ENCODE measurements around the gene CREBL2. TPM values are rescaled to one million over a fixed set of nuclear protein-coding genes. Genes with fewer than 3 reads are reported as not detected.

The CREBL2 gene
- total and polyA plus RNA-seq, 10 of the 15 experiments (the other 5 are each of a cell fraction or from before 2014, with no cell fraction given): 4.6 to 19.1 (median 13.5) TPM

- no peak overlapping the region for H3K4me3 ChIP-seq
- no peak overlapping the region for H3K9ac ChIP-seq (ENCODE audit: control insufficient read depth, insufficient read depth, low read length)
- H3K4me2 ChIP-seq (ENCODE audit: control insufficient read depth, insufficient read depth): 0 out of 2 replicates have a peak overlapping the region, but pooled peaks have one; percentile 18
- peaks cover 0 to 2% of the 10 kb centered on the region in 2 experiments; a peak in 1 of 4 replicates for H3K36me3 ChIP-seq (ENCODE audit: control insufficient read depth in 2 of 2, insufficient read depth in 2 of 2, low read length in 1 of 2)
- no peaks in the 10 kb centered on the region for H4K20me1 ChIP-seq (ENCODE audit: control insufficient read depth, insufficient read depth)
- CTCF ChIA-PET: interaction anchor here (1.2 to 3.9 kb wide), 7 partner anchors 14 to 256 kb away, joined by 3 to 31 read pairs (median 7); no protein-coding TSS in a partner anchor
- intact Hi-C loops (cut with micrococcal nuclease; ENCODE audit: unreplicated experiment): loop anchor here (5.0 kb wide), 1 partner anchor 103 kb away; the partner anchor contains the start of gene CDKN1B
- RAD21 ChIA-PET (ENCODE audit: unreplicated experiment): interaction anchor here (1.4 to 3.1 kb wide), 3 partner anchors 41 to 123 kb away, joined by 3 to 18 read pairs (median 5); no protein-coding TSS in a partner anchor
- TF ChIP-seq ZBTB33 (IDR thresholded peaks at IDR 0.05): no peak
- no peaks in the 10 kb centered on the region; the same call in 1 of the 2 replicates for H3K4me1 ChIP-seq (ENCODE audit: control insufficient read depth, insufficient read depth, low read length)
- no peak overlapping the region for H3K27ac ChIP-seq (ENCODE audit: control insufficient read depth, insufficient read depth)
- H3K9me3 ChIP-seq (replicated peaks; ENCODE audit: control insufficient read depth, insufficient read depth, low read length): no peaks in the 10 kb centered on the region
- H3K79me2 ChIP-seq (ENCODE audit: control insufficient read depth, insufficient read depth, low read length): peaks cover 12% of the 10 kb centered on the region
- H2AFZ ChIP-seq (ENCODE audit: control insufficient read depth, low read depth, low read length): no peak overlapping the region
- no peak for DNase-seq (ENCODE audit: low read depth, low spot score)
- no TSS peak for BruUV-seq (replicated peaks)
- no peak for FAIRE-seq
- SMC1A ChIA-PET (ENCODE audit: uncharacterized antibody, unreplicated experiment): interaction anchor here (0.8 to 2.5 kb wide), 6 partner anchors 9 to 89 kb away, joined by 3 to 8 read pairs (median 3); no protein-coding TSS in a partner anchor
- POLR2A ChIA-PET: interaction anchor here (0.7 to 1.2 kb wide), 4 partner anchors 10 to 1726 kb away, joined by 3 to 7 read pairs (median 4); no protein-coding TSS in a partner anchor
- WGBS (ENCODE audit: insufficient coverage, insufficient replicate concordance, low lambda C conversion rate, missing lambda C conversion rate): 87% methylated on average over 3 of the region's 4 CpGs
- no peaks in the 10 kb centered on the region for H3K27me3 ChIP-seq (replicated peaks in 1 of 2; ENCODE audit: control insufficient read depth in 2 of 2, insufficient read depth in 2 of 2, low read length in 1 of 2)
- in situ Hi-C loops (cut with MboI): no loop called here
- no peak for ATAC-seq
These were observed 2.7 kb downstream of the CREBL2 start for GRCh38 chr12:12614342-12614741.

All from GM12878 (cell line).